ENCODE data around the gene GGT1.
"Not testable (repeated sequence)": the region's sequence is repeated elsewhere in the genome, so short reads cannot be mapped to it uniquely, and the experiment has no call there.

GGT1 gene

DNA sequence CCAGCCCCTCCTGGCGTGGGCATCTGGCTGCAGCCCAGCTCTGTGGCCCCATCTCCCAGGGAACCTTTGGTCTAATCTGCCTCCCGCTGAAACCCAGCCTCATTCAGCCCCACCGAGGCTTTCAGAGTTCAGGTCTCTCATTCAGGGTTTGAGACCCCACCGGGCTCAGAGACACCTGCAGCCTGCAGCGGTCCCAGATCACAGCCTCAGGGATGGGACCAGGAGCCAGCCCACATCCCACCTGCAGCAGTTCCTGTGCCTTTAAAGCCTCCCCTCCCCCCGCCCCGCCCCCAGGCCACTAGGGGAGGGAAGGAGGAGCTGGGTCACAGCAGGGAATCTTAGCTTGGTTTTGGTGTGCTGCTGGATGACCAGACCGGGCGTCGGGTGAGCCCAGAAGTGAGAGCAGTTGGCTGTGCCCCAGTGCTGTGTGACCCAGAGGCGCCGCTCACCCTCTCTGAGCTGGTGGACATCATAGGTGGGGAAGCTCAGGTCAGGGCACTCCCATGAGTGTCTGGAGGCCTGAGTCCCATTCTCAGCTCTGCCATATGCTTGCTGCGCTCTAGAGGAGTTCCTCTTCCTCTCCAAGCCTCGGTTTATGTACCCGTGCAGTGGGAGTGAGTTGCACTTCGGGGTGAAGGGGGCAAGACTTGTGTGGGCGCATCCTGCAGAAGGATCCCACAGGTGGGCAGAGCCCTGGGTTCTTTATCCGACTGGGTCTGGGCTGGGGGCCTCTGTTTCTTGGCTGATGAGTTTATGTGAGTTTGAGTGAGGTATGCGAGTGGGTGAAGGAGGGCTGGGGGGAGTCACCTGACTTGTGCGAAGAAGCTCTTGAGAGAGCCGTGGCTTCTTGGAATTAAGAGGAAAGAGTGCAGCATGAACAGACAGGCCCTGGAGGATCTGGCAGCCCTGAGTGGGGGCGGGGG lies at the start of gene GGT1:
Gene GGT1 (plus strand): TSS at position 347 of the 923 bp plus-strand sequence. CDS start 7,889 bp downstream, outside the sequence.
- H3K27me3 ChIP-seq (replicated peaks); DNase-seq; H3K27ac ChIP-seq; in situ Hi-C loops (cut with HindIII; ENCODE audit: low pct_ligation_motif_present, low sequenced_read_pairs); H3K36me3 ChIP-seq (replicated peaks); H3K4me3 ChIP-seq (ENCODE audit: low read depth, low read length): not testable (repeated sequence)

DNA sequence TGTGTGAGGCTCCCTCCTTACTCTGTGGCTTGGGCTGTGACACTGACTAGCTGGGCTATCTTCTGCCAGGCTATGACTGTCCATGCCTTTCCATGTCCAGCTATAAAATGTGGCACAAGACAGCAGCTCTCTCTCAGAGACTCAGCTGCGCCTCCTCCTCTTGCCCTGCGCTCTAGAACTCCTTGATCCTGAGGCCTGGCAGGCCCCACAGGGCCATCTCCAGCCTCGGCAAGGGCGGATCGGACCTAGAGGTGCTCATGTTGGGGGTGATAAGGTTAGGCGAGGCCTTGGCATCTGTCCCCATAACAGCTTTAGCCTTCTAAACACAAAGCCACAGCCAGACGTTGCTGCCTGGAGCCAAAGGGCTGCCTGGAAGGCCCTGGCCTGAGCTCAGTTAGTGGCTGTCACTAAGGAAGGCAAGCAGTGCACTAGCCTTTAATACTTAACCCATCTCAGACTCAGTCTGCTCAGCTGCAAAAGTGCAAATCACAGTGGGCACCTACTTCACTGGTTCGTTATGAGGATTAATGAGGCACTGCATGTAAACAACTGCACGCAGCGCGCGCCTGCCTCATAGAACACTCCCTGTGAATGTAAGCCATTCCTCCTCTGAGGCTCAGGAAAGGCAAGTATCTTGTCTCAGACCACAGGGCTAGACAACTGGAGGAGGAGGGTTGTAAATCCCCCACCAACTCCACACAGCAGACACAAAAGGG lies 49.2 kb upstream of the GGT1 start:
- peak overlapping the region; percentile 88 for H3K4me3 ChIP-seq (ENCODE audit: low read depth, low read length)
- DNase-seq, result peak; percentile 7
- H3K27ac ChIP-seq, result peak overlapping the region; percentile 85
- TF ChIP-seq, protein P1, sequence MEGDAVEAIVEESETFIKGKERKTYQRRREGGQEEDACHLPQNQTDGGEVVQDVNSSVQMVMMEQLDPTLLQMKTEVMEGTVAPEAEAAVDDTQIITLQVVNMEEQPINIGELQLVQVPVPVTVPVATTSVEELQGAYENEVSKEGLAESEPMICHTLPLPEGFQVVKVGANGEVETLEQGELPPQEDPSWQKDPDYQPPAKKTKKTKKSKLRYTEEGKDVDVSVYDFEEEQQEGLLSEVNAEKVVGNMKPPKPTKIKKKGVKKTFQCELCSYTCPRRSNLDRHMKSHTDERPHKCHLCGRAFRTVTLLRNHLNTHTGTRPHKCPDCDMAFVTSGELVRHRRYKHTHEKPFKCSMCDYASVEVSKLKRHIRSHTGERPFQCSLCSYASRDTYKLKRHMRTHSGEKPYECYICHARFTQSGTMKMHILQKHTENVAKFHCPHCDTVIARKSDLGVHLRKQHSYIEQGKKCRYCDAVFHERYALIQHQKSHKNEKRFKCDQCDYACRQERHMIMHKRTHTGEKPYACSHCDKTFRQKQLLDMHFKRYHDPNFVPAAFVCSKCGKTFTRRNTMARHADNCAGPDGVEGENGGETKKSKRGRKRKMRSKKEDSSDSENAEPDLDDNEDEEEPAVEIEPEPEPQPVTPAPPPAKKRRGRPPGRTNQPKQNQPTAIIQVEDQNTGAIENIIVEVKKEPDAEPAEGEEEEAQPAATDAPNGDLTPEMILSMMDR (IDR thresholded peaks at IDR 0.05; ENCODE audit: low read depth, low read length, missing control alignments), result no peak
- in situ Hi-C loops (cut with HindIII; ENCODE audit: low pct_ligation_motif_present, low sequenced_read_pairs), result no loop called here
- H3K27me3 ChIP-seq (replicated peaks), result no peaks in the 10 kb centered on the region
- H3K36me3 ChIP-seq (replicated peaks), result peaks cover 13% of the 10 kb centered on the region

DNA sequence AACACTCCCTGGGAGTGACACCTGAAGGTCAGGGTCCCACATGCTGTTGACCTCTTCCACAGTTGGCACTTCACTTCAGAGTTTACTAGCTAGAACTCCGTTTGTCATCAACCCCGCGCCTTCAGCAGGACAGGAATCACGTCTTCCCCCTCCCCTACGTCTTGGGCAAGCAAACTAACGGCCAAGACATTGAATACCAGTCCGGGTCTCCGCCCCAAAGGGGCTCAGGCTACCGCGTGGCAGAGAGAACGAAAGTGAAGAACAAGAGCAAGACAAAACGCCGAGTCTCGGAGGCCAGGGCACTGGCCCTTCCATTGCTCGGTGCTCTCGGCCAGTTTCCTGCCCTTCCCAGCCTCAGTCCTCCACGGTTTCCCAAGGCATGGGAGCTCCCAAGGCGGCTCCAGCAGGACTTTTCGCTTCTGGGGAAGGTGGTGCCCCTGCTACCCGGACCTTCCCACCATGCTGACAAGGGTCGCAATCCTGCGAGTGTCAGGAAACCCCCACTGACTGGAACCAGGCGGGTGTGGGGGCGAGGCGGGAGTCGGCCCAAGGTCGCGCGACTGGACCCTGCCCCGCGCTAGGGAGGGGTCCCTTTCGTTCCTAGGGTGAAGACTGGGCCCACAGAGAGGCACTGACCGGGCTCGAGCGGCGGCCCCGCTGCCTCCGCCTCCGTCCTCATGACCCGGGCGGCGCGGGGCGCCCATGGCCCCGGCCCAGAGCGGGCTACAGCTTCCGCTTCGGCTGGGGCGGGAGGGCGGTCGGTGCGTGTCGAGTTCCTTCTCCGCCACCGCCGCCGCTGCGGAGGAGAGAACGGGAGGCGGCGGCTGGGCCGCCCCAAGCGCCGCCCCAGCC lies 48.5 kb upstream of the GGT1 start, which contains the start of gene GUCD1:
Gene GUCD1 (minus strand): TSS at position 826 of the 852 bp plus-strand sequence. CDS start 147 bp downstream, at position 679.
- Histone ChIP-seq H3K27ac (peak within 1 kb of the TSS; percentile 85), H3K27me3 (replicated peaks) (no peaks in the 10 kb centered on the region), H3K4me3 (ENCODE audit: low read depth, low read length) (peak within 1 kb of the TSS; percentile 99), H3K36me3 (replicated peaks) (peaks cover 20% of the 10 kb centered on the region)
- TF ChIP-seq, protein P1 (IDR thresholded peaks at IDR 0.05; ENCODE audit: low read depth, low read length, missing control alignments), result no peak
- in situ Hi-C loops (cut with HindIII; ENCODE audit: low pct_ligation_motif_present, low sequenced_read_pairs), result no loop called here
- peak; percentile 37 for DNase-seq

DNA sequence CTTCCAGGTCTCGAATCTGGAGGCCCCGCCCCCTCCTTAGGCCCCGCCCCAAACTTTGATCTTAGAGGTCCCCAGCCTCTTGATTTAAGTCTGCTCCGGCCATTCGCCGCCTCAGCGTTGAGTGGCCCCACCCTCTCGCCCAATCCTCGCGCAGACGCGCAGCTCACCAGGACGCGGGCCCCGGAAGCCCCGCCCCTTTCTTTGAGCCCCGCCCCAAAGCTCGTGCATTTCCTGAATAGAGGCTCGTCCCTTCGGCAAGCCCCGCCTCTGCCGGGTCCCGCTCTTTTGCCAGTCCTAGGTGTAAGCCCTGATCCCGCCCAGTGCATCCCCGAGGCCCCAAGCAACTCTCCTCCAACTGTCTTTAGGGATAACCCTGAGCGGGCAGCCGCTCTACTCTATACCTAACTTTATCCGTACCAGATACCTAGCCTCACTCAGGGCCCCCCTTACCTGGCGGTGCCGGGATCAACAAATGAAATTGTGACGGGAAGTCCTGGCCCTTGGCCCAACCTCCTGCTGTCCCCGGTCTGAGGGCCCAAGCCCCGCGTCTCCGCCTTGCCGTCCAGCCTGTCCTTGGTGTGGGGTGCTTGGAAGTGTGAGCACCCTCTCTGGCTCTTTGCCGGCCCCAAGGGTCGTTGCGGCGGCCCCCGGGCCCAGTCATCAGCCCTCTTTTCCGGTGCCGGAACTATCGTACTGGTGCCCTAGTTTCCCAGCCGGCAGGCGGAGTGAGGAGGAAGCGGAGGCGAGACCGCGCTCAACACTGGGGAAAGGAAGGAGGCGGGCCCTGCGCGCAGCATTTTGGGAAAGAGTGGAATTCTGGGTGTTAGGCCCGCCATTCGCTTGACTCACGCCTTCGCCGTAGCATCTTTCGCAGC lies 47.6 kb upstream of the GGT1 start, which contains the start of gene SNRPD3:
Gene SNRPD3 (plus strand): TSS at position 835 of the 875 bp plus-strand sequence. CDS start 1,676 bp downstream, outside the sequence.
- Histone ChIP-seq H3K4me3 (ENCODE audit: low read depth, low read length) (peak within 1 kb of the TSS; percentile 99), H3K27me3 (replicated peaks) (no peaks in the 10 kb centered on the region), H3K27ac (peak within 1 kb of the TSS; percentile 85), H3K36me3 (replicated peaks) (peaks cover 18% of the 10 kb centered on the region)
- in situ Hi-C loops (cut with HindIII; ENCODE audit: low pct_ligation_motif_present, low sequenced_read_pairs), result no loop called here
- DNase-seq, result peak; percentile 99
- TF ChIP-seq, protein P1 (IDR thresholded peaks at IDR 0.05; ENCODE audit: low read depth, low read length, missing control alignments), result peak; percentile 48

DNA sequence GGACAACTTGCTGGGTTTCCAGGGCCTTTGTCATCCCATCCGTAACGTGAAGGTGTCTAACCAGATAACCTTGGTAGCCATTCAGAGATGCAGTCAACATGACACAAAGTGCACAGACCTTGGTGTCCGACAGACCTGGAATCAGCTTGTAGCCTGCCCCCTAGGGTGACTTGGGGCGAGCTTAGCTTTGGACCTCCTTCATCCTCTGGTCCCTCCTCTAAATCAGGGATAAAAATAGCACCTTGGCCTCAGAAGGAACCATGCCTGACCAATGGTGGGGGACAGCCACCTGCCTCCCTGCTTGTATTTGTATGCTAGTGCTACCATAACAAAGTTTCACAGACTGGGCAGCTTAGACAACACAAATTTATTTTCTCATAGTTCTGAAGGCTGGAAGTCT lies 43.5 kb upstream of the GGT1 start:
- Histone ChIP-seq H3K27ac (no peak overlapping the region), H3K27me3 (replicated peaks) (no peaks in the 10 kb centered on the region), H3K4me3 (ENCODE audit: low read depth, low read length) (no peak overlapping the region), H3K36me3 (replicated peaks) (peaks cover 34% of the 10 kb centered on the region)
- no peak for DNase-seq
- in situ Hi-C loops (cut with HindIII; ENCODE audit: low pct_ligation_motif_present, low sequenced_read_pairs), result no loop called here
- TF ChIP-seq, protein P1 (IDR thresholded peaks at IDR 0.05; ENCODE audit: low read depth, low read length, missing control alignments), result no peak
